Liver (tissue), 3 donors: Measurements from ENCODE around the gene MYOG.

Source experiments
- CTCF ChIP-seq: fragments of 150-350 bp; IDR thresholded peaks from 2 replicates; pipeline ENCODE4 v1.5.1; 2017; ENCODE audit warnings: improper control_type of control experiment, low read depth, low read length; ENCODE audit not compliant: missing input control
- EGR1 ChIP-seq, 2 donors: IDR thresholded peaks; 2 replicates each; pipeline ENCODE4 v1.6.1; 2016 to 2018; ENCODE audit warnings: antibody characterized with exemption in 2 of 2, low read depth in 2 of 2
- FOXA1 ChIP-seq: IDR thresholded peaks from 2 replicates; pipeline ENCODE4 v1.6.1; 2016; ENCODE audit warnings: antibody characterized with exemption
- JUND ChIP-seq, 2 donors: IDR thresholded peaks; 2 replicates each; pipeline ENCODE4 v1.6.1; 2016; ENCODE audit warnings: antibody characterized with exemption in 2 of 2
- RAD21 ChIP-seq, 2 donors: IDR thresholded peaks; 2 replicates each; pipeline ENCODE4 v1.6.1; 2016; ENCODE audit warnings: antibody characterized with exemption in 2 of 2, mild to moderate bottlenecking in 2 of 2
- TAF1 ChIP-seq: conservative IDR thresholded peaks from 2 replicates; pipeline ENCODE4 v1.6.1; 2016; ENCODE audit warnings: antibody characterized with exemption, mild to moderate bottlenecking
- YY1 ChIP-seq: IDR thresholded peaks from 2 replicates; pipeline ENCODE4 v1.6.1; 2016; ENCODE audit warnings: antibody characterized with exemption, mild to moderate bottlenecking
- TF ChIP-seq, protein P1 (sequence below): IDR thresholded peaks from 2 replicates; pipeline ENCODE4 v1.6.1; 2016; ENCODE audit warnings: antibody characterized with exemption, mild to moderate bottlenecking
- donor health status: healthy.
- donor health status: healthy.

DNA sequence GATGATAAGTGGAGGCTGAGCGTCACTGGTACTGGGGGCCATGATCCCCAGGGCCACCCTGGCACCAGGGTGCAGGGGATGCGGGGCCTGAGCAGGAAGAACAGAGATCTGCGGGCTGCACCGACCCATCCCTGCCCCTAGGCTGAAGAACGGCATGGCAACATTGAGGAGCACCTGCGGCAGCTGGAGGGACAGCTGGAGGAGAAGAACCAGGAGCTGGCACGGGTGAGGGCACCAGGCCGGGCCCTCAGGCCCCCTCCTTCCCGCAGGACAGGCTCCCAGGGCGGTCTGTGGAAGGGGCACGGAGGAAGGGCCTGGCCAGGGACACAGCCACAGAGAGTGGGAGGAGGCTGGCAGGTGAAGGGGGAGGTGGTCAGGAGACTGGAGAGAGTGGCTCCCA is 37.7 kb downstream of the MYOG start:
- TF ChIP-seq YY1 (no peak), CTCF (no peak), EGR1 (IDR thresholded peaks at IDR 0.05; ENCODE audit: low read depth in 2 of 2) (no peak), JUND (IDR thresholded peaks at IDR 0.05) (no peak), FOXA1 (no peak), TAF1 (no peak), RAD21 (IDR thresholded peaks at IDR 0.05) (no peak)
- TF ChIP-seq, protein P1, sequence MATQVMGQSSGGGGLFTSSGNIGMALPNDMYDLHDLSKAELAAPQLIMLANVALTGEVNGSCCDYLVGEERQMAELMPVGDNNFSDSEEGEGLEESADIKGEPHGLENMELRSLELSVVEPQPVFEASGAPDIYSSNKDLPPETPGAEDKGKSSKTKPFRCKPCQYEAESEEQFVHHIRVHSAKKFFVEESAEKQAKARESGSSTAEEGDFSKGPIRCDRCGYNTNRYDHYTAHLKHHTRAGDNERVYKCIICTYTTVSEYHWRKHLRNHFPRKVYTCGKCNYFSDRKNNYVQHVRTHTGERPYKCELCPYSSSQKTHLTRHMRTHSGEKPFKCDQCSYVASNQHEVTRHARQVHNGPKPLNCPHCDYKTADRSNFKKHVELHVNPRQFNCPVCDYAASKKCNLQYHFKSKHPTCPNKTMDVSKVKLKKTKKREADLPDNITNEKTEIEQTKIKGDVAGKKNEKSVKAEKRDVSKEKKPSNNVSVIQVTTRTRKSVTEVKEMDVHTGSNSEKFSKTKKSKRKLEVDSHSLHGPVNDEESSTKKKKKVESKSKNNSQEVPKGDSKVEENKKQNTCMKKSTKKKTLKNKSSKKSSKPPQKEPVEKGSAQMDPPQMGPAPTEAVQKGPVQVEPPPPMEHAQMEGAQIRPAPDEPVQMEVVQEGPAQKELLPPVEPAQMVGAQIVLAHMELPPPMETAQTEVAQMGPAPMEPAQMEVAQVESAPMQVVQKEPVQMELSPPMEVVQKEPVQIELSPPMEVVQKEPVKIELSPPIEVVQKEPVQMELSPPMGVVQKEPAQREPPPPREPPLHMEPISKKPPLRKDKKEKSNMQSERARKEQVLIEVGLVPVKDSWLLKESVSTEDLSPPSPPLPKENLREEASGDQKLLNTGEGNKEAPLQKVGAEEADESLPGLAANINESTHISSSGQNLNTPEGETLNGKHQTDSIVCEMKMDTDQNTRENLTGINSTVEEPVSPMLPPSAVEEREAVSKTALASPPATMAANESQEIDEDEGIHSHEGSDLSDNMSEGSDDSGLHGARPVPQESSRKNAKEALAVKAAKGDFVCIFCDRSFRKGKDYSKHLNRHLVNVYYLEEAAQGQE: no peak
